ENCODE results near the gene TIGD3. TPM values are rescaled to one million over a fixed set of nuclear protein-coding genes. Genes with fewer than 3 reads are reported as not detected.

Gene TIGD3
- total and polyA plus RNA-seq, 2 of the 8 experiments (the other 6 are each of a cell fraction or from before 2014, with no cell fraction given), result 1.1 to 1.3 TPM

DNA sequence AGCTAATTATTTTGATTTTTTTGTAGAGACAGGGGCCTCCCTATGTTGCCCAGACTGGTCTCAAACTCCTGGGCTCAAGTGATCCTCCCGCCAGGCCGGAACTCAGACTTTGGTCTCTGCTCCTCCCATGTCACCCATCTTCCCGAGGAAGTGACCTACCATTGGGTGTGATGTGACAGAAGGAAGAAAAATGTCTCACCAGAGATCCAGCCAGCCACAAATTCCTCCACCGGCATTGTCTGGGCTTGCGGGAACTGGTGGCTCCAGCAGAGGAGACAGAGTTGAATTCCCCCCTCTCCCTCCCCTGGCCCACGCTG lies 27.1 kb downstream of the TIGD3 start (continued):
- TF ChIP-seq, protein P1, sequence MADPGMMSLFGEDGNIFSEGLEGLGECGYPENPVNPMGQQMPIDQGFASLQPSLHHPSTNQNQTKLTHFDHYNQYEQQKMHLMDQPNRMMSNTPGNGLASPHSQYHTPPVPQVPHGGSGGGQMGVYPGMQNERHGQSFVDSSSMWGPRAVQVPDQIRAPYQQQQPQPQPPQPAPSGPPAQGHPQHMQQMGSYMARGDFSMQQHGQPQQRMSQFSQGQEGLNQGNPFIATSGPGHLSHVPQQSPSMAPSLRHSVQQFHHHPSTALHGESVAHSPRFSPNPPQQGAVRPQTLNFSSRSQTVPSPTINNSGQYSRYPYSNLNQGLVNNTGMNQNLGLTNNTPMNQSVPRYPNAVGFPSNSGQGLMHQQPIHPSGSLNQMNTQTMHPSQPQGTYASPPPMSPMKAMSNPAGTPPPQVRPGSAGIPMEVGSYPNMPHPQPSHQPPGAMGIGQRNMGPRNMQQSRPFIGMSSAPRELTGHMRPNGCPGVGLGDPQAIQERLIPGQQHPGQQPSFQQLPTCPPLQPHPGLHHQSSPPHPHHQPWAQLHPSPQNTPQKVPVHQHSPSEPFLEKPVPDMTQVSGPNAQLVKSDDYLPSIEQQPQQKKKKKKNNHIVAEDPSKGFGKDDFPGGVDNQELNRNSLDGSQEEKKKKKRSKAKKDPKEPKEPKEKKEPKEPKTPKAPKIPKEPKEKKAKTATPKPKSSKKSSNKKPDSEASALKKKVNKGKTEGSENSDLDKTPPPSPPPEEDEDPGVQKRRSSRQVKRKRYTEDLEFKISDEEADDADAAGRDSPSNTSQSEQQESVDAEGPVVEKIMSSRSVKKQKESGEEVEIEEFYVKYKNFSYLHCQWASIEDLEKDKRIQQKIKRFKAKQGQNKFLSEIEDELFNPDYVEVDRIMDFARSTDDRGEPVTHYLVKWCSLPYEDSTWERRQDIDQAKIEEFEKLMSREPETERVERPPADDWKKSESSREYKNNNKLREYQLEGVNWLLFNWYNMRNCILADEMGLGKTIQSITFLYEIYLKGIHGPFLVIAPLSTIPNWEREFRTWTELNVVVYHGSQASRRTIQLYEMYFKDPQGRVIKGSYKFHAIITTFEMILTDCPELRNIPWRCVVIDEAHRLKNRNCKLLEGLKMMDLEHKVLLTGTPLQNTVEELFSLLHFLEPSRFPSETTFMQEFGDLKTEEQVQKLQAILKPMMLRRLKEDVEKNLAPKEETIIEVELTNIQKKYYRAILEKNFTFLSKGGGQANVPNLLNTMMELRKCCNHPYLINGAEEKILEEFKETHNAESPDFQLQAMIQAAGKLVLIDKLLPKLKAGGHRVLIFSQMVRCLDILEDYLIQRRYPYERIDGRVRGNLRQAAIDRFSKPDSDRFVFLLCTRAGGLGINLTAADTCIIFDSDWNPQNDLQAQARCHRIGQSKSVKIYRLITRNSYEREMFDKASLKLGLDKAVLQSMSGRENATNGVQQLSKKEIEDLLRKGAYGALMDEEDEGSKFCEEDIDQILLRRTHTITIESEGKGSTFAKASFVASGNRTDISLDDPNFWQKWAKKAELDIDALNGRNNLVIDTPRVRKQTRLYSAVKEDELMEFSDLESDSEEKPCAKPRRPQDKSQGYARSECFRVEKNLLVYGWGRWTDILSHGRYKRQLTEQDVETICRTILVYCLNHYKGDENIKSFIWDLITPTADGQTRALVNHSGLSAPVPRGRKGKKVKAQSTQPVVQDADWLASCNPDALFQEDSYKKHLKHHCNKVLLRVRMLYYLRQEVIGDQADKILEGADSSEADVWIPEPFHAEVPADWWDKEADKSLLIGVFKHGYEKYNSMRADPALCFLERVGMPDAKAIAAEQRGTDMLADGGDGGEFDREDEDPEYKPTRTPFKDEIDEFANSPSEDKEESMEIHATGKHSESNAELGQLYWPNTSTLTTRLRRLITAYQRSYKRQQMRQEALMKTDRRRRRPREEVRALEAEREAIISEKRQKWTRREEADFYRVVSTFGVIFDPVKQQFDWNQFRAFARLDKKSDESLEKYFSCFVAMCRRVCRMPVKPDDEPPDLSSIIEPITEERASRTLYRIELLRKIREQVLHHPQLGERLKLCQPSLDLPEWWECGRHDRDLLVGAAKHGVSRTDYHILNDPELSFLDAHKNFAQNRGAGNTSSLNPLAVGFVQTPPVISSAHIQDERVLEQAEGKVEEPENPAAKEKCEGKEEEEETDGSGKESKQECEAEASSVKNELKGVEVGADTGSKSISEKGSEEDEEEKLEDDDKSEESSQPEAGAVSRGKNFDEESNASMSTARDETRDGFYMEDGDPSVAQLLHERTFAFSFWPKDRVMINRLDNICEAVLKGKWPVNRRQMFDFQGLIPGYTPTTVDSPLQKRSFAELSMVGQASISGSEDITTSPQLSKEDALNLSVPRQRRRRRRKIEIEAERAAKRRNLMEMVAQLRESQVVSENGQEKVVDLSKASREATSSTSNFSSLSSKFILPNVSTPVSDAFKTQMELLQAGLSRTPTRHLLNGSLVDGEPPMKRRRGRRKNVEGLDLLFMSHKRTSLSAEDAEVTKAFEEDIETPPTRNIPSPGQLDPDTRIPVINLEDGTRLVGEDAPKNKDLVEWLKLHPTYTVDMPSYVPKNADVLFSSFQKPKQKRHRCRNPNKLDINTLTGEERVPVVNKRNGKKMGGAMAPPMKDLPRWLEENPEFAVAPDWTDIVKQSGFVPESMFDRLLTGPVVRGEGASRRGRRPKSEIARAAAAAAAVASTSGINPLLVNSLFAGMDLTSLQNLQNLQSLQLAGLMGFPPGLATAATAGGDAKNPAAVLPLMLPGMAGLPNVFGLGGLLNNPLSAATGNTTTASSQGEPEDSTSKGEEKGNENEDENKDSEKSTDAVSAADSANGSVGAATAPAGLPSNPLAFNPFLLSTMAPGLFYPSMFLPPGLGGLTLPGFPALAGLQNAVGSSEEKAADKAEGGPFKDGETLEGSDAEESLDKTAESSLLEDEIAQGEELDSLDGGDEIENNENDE (IDR thresholded peaks at IDR 0.05; ENCODE audit: insufficient replicate concordance, low read length), result no peak

All from H1 (cell line).